IPS-20b (cell line): ENCODE data around the gene DLG5.

ENCODE experiments used
- H3K27ac ChIP-seq: one replicate; pipeline ENCODE4 v1.5.1; 2013; ENCODE audit warnings: low read length
- H3K27me3 ChIP-seq: 2 replicates; pipeline ENCODE4 v1.6.1; 2013; ENCODE audit warnings: mild to moderate bottlenecking, low read length, inconsistent platforms; ENCODE audit not compliant: insufficient read depth
- H3K36me3 ChIP-seq: 2 replicates; pipeline ENCODE4 v1.6.1; 2013; ENCODE audit warnings: low read depth, mild to moderate bottlenecking, inconsistent platforms, low read length, moderate library complexity; ENCODE audit not compliant: insufficient read depth
- H3K4me1 ChIP-seq: 2 replicates; pipeline ENCODE4 v1.6.1; 2013; ENCODE audit warnings: mild to moderate bottlenecking, control low read depth, inconsistent platforms, low read length, moderate library complexity; ENCODE audit not compliant: insufficient read depth
- H3K4me3 ChIP-seq: 2 replicates; pipeline ENCODE4 v1.5.1; 2013; ENCODE audit warnings: mild to moderate bottlenecking, low read length, inconsistent platforms
- H3K9ac ChIP-seq: 2 replicates; pipeline ENCODE4 v1.6.1; 2013; ENCODE audit warnings: low read depth, mild to moderate bottlenecking, inconsistent platforms, low read length, moderate library complexity
- H3K9me3 ChIP-seq: 2 replicates; pipeline ENCODE4 v1.6.1; 2013; ENCODE audit warnings: mild to moderate bottlenecking, low read depth, low read length, inconsistent platforms; ENCODE audit not compliant: insufficient read depth

DLG5 gene

DNA sequence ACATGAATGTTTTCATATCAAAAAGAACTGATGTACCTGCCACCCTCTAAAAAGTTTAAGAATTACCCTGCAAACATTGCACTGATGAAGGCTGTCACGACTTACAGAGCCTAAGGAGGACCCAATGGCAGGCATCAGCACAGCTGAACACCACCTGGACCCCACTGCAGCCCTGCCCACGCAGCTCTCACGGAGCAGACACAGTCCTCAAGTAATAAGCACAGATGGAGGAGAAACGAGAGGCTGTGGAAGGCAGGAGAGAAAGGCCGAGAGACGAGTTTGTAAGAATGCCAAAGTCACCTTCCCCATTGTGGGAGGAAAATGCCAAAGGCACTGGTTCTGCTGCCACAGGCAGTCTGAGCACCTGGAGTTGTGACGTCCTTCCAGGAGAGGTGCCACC is 135.0 kb downstream of the DLG5 start:
- H3K4me3 ChIP-seq = no peak overlapping the region
- H3K27ac ChIP-seq = no peak overlapping the region
- peaks cover 64% of the 10 kb centered on the region for H3K36me3 ChIP-seq
- H3K9me3 ChIP-seq = no peaks in the 10 kb centered on the region
- H3K4me1 ChIP-seq = no peaks in the 10 kb centered on the region
- no peaks in the 10 kb centered on the region for H3K27me3 ChIP-seq
- H3K9ac ChIP-seq = no peak overlapping the region

GRCh38 chr10:77789861-77790260 is 136.7 kb downstream of the DLG5 start:
- no peaks in the 10 kb centered on the region for H3K9me3 ChIP-seq
- no peaks in the 10 kb centered on the region for H3K4me1 ChIP-seq
- no peak overlapping the region for H3K9ac ChIP-seq
- H3K27me3 ChIP-seq = no peaks in the 10 kb centered on the region
- peaks cover 53% of the 10 kb centered on the region for H3K36me3 ChIP-seq
- H3K27ac ChIP-seq = no peak overlapping the region
- no peak overlapping the region for H3K4me3 ChIP-seq

- no peak overlapping the region for H3K27ac ChIP-seq
- no peaks in the 10 kb centered on the region for H3K27me3 ChIP-seq
- H3K4me1 ChIP-seq = no peaks in the 10 kb centered on the region
- H3K36me3 ChIP-seq = peaks cover 45% of the 10 kb centered on the region
- no peaks in the 10 kb centered on the region for H3K9me3 ChIP-seq
- no peak overlapping the region for H3K9ac ChIP-seq
- no peak overlapping the region for H3K4me3 ChIP-seq
These were observed 137.5 kb downstream of the DLG5 start for GRCh38 chr10:77789016-77789415.

GRCh38 chr10:77788496-77789010 is 138.0 kb downstream of the DLG5 start:
- no peaks in the 10 kb centered on the region for H3K9me3 ChIP-seq
- H3K36me3 ChIP-seq = peaks cover 41% of the 10 kb centered on the region

DNA sequence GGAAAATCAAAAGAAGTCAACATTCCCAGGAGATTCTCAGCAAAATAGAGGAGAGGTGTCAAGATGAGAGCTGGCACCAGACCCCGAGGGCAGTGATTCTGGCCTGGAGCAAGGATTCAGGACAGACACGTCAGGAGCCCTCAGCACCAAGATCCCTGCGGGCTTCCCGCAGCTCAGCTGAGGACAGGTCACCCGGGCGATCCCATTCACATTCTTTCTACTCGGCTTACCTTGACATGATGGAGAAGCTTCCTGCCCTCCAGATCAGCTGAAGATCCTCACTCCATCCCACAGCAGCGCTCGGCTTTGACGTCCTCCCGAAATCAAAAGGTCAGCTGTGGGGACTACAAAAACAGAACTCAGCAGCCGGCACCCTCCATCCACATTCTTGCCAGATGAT is 139.1 kb downstream of the DLG5 start:
- Histone ChIP-seq H3K4me1 (no peaks in the 10 kb centered on the region), H3K9ac (no peak overlapping the region), H3K4me3 (no peak overlapping the region), H3K27ac (no peak overlapping the region), H3K36me3 (peaks cover 38% of the 10 kb centered on the region), H3K27me3 (no peaks in the 10 kb centered on the region), H3K9me3 (no peaks in the 10 kb centered on the region)

More at GRCh38 chr10:77788496-77789010, 138.0 kb downstream of the DLG5 start:
- no peak overlapping the region for H3K4me3 ChIP-seq
- H3K27ac ChIP-seq = no peak overlapping the region
- no peaks in the 10 kb centered on the region for H3K4me1 ChIP-seq
- no peaks in the 10 kb centered on the region for H3K27me3 ChIP-seq
- no peak overlapping the region for H3K9ac ChIP-seq

DNA sequence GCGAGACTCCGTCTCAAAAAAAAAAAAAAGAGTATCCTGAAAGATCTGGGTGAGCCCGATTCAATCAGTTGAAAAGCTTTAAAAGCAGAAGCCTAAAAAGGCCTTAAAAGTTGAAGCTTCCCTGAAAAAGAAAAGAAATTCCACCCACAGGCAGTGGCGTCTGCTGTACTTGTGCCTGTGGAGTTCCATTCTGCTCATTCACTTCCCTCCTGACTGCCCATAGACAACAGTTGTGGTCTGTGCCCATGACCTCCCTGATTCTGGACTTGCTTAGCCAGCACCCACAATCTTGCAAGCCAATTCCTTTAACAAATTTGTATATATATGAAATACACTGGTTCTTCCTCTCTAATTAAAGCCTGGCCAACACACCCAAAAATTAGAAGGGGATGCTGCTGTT is 141.7 kb downstream of the DLG5 start:
- no peak overlapping the region for H3K4me3 ChIP-seq
- no peaks in the 10 kb centered on the region for H3K4me1 ChIP-seq
- H3K27me3 ChIP-seq = no peaks in the 10 kb centered on the region
- no peak overlapping the region for H3K9ac ChIP-seq
- no peak overlapping the region for H3K27ac ChIP-seq
- H3K9me3 ChIP-seq = no peaks in the 10 kb centered on the region
- H3K36me3 ChIP-seq = peaks cover 32% of the 10 kb centered on the region

- H3K36me3 ChIP-seq = peaks cover 32% of the 10 kb centered on the region
- no peak overlapping the region for H3K4me3 ChIP-seq
- peaks cover 5% of the 10 kb centered on the region; the same call in 1 of the 2 replicates for H3K9me3 ChIP-seq
- no peak overlapping the region for H3K9ac ChIP-seq
- no peaks in the 10 kb centered on the region for H3K4me1 ChIP-seq
- no peaks in the 10 kb centered on the region for H3K27me3 ChIP-seq
- H3K27ac ChIP-seq = no peak overlapping the region
These were observed 144.1 kb downstream of the DLG5 start for GRCh38 chr10:77782328-77783061.

- H3K9me3 ChIP-seq = peaks cover 9% of the 10 kb centered on the region; the same call in 1 of the 2 replicates
- H3K9ac ChIP-seq = no peak overlapping the region
- H3K4me3 ChIP-seq = no peak overlapping the region
- H3K27me3 ChIP-seq = no peaks in the 10 kb centered on the region
- no peak overlapping the region for H3K27ac ChIP-seq
- no peaks in the 10 kb centered on the region for H3K4me1 ChIP-seq
- peaks cover 32% of the 10 kb centered on the region for H3K36me3 ChIP-seq
These were observed 144.9 kb downstream of the DLG5 start for GRCh38 chr10:77781451-77782327.

DNA sequence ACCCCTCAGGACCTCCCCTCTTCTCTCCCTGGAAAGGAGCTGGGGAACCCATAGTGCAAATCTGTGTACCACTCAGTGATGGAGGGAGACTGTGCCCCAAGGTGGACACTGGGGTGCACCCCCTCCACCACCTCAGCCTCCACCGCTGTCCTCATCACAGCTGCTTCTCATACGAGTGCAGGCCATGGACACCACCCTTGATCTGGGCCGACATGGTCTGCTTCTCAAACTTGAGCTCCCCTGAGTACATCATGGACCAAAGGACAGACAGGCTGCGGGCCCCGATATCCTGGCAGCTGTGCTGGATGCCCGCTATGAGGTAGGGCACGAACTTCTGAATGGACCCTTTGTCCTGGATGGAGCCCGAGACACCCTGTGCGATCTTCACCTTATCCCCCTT is 146.4 kb downstream of the DLG5 start:
- Histone ChIP-seq H3K36me3 (peaks cover 26% of the 10 kb centered on the region), H3K4me1 (no peaks in the 10 kb centered on the region), H3K27ac (no peak overlapping the region), H3K9me3 (peaks cover 13% of the 10 kb centered on the region; the same call in 1 of the 2 replicates), H3K27me3 (no peaks in the 10 kb centered on the region), H3K9ac (no peak overlapping the region), H3K4me3 (no peak overlapping the region)

GRCh38 chr10:77776487-77776886 is 150.1 kb downstream of the DLG5 start:
- Histone ChIP-seq H3K9ac (no peak overlapping the region), H3K9me3 (peaks cover 13% of the 10 kb centered on the region; the same call in 1 of the 2 replicates), H3K36me3 (peaks cover 9% of the 10 kb centered on the region; the same call in 1 of the 2 replicates), H3K27ac (no peak overlapping the region), H3K27me3 (no peaks in the 10 kb centered on the region), H3K4me1 (no peaks in the 10 kb centered on the region), H3K4me3 (no peak overlapping the region)

- Histone ChIP-seq H3K4me1 (no peaks in the 10 kb centered on the region), H3K36me3 (no peaks in the 10 kb centered on the region), H3K27ac (no peak overlapping the region), H3K4me3 (no peak overlapping the region), H3K9ac (no peak overlapping the region), H3K27me3 (no peaks in the 10 kb centered on the region), H3K9me3 (peaks cover 13% of the 10 kb centered on the region; the same call in 1 of the 2 replicates)
These were observed 151.6 kb downstream of the DLG5 start for GRCh38 chr10:77774940-77775391.
